WTC11 (cell line): Measurements from ENCODE around the gene WDR72.

Source experiments
- CBFB ChIP-seq: sonication (generic); formaldehyde crosslinking; IDR thresholded peaks from 2 replicates; pipeline ENCODE4 v1.8.1; 2022; ENCODE audit warnings: mild to moderate bottlenecking, low read depth, missing genetic modification reagents
- CTCF ChIP-seq: fragments of 200-600 bp; IDR thresholded peaks from 2 replicates; pipeline ENCODE4 v1.8.0; 2022; ENCODE audit warnings: antibody characterized with exemption
- FOXJ3 ChIP-seq: sonication (generic); formaldehyde crosslinking; IDR thresholded peaks from 2 replicates; pipeline ENCODE4 v1.9.0; 2021; ENCODE audit warnings: missing genetic modification reagents, mild to moderate bottlenecking, borderline replicate concordance
- FOXK1 ChIP-seq: sonication (generic); formaldehyde crosslinking; IDR thresholded peaks from 2 replicates; pipeline ENCODE4 v1.8.0; 2022; ENCODE audit warnings: mild to moderate bottlenecking, moderate library complexity, missing genetic modification reagents
- IRF1 ChIP-seq: sonication (generic); formaldehyde crosslinking; IDR thresholded peaks from 2 replicates; pipeline ENCODE4 v1.8.0; 2023; ENCODE audit warnings: missing genetic modification reagents
- MAX ChIP-seq: sonication (generic); formaldehyde crosslinking; IDR thresholded peaks from 2 replicates; pipeline ENCODE4 v1.8.0; 2022; ENCODE audit warnings: mild to moderate bottlenecking, missing genetic modification reagents
- SMAD3 ChIP-seq: sonication (generic); formaldehyde crosslinking; IDR thresholded peaks from 2 replicates; pipeline ENCODE4 v1.8.0; 2022; ENCODE audit warnings: missing genetic modification reagents, mild to moderate bottlenecking, borderline replicate concordance
- TEAD4 ChIP-seq: sonication (generic); formaldehyde crosslinking; IDR thresholded peaks from 2 replicates; pipeline ENCODE4 v1.8.0; 2022; ENCODE audit warnings: mild to moderate bottlenecking, missing genetic modification reagents
- USF1 ChIP-seq: sonication (generic); formaldehyde crosslinking; IDR thresholded peaks from 2 replicates; pipeline ENCODE4 v1.8.0; 2022; ENCODE audit warnings: mild to moderate bottlenecking, missing genetic modification reagents
- USF2 ChIP-seq: sonication (generic); formaldehyde crosslinking; IDR thresholded peaks from 2 replicates; pipeline ENCODE4 v1.8.1; 2023; ENCODE audit warnings: mild to moderate bottlenecking, missing genetic modification reagents, moderate library complexity
- ZBTB21 ChIP-seq: sonication (generic); formaldehyde crosslinking; IDR thresholded peaks from 2 replicates; pipeline ENCODE4 v1.8.1; 2023; ENCODE audit warnings: mild to moderate bottlenecking, missing genetic modification reagents, borderline replicate concordance
- ZNF138 ChIP-seq: sonication (generic); formaldehyde crosslinking; conservative IDR thresholded peaks from 2 replicates; pipeline ENCODE4 v1.8.1; 2022; ENCODE audit warnings: mild to moderate bottlenecking, moderate library complexity, missing genetic modification reagents
- TF ChIP-seq, protein P1 (sequence below): sonication (generic); formaldehyde crosslinking; conservative IDR thresholded peaks from 2 replicates; pipeline ENCODE4 v1.8.1; 2022; ENCODE audit warnings: mild to moderate bottlenecking, missing genetic modification reagents

- TF ChIP-seq CTCF (no peak), SMAD3 (no peak), MAX (CRISPR knock-in tag) (no peak), ZNF138 (CRISPR knock-in tag) (no peak), USF2 (CRISPR knock-in tag) (no peak), ZBTB21 (CRISPR knock-in tag) (no peak), TEAD4 (CRISPR knock-in tag) (no peak), IRF1 (CRISPR knock-in tag) (no peak), FOXJ3 (CRISPR knock-in tag) (no peak), USF1 (no peak), CBFB (CRISPR knock-in tag) (no peak), FOXK1 (CRISPR knock-in tag) (no peak)
- TF ChIP-seq, protein P1, sequence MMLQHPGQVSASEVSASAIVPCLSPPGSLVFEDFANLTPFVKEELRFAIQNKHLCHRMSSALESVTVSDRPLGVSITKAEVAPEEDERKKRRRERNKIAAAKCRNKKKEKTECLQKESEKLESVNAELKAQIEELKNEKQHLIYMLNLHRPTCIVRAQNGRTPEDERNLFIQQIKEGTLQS (CRISPR knock-in tag): no peak
Measured at GRCh38 chr15:53580366-53580765, 179.1 kb downstream of the WDR72 start.
